GM18909 (cell line): ENCODE measurements around the gene IQGAP1.
"Not testable (repeated sequence)": the region's sequence is repeated elsewhere in the genome, so short reads cannot be mapped to it uniquely, and the experiment has no call there.

Source experiments
- ATAC-seq: cut with Tn5 transposase; IDR thresholded peaks from one replicate; pipeline ENCODE4 v1.9.1; 2021; ENCODE audit warnings: mild to moderate bottlenecking; ENCODE audit not compliant: unreplicated experiment, poor library complexity

Gene IQGAP1, protein sequence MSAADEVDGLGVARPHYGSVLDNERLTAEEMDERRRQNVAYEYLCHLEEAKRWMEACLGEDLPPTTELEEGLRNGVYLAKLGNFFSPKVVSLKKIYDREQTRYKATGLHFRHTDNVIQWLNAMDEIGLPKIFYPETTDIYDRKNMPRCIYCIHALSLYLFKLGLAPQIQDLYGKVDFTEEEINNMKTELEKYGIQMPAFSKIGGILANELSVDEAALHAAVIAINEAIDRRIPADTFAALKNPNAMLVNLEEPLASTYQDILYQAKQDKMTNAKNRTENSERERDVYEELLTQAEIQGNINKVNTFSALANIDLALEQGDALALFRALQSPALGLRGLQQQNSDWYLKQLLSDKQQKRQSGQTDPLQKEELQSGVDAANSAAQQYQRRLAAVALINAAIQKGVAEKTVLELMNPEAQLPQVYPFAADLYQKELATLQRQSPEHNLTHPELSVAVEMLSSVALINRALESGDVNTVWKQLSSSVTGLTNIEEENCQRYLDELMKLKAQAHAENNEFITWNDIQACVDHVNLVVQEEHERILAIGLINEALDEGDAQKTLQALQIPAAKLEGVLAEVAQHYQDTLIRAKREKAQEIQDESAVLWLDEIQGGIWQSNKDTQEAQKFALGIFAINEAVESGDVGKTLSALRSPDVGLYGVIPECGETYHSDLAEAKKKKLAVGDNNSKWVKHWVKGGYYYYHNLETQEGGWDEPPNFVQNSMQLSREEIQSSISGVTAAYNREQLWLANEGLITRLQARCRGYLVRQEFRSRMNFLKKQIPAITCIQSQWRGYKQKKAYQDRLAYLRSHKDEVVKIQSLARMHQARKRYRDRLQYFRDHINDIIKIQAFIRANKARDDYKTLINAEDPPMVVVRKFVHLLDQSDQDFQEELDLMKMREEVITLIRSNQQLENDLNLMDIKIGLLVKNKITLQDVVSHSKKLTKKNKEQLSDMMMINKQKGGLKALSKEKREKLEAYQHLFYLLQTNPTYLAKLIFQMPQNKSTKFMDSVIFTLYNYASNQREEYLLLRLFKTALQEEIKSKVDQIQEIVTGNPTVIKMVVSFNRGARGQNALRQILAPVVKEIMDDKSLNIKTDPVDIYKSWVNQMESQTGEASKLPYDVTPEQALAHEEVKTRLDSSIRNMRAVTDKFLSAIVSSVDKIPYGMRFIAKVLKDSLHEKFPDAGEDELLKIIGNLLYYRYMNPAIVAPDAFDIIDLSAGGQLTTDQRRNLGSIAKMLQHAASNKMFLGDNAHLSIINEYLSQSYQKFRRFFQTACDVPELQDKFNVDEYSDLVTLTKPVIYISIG (N-terminal part only)

GRCh38 chr15:90387534-90388461 lies at the start of gene IQGAP1:
Gene IQGAP1 (plus strand): TSS chr15:90388242. CDS start chr15:90388342, 100 bp downstream.
- ATAC-seq, result peak; percentile 93

GRCh38 chr15:90338532-90338931 lies 49.5 kb upstream of the IQGAP1 start:
- ATAC-seq, result no peak

GRCh38 chr15:90340345-90340744 lies 47.7 kb upstream of the IQGAP1 start:
- ATAC-seq, result no peak

- no peak for ATAC-seq
Observed at GRCh38 chr15:90343302-90343790, 44.7 kb upstream of the IQGAP1 start.

DNA sequence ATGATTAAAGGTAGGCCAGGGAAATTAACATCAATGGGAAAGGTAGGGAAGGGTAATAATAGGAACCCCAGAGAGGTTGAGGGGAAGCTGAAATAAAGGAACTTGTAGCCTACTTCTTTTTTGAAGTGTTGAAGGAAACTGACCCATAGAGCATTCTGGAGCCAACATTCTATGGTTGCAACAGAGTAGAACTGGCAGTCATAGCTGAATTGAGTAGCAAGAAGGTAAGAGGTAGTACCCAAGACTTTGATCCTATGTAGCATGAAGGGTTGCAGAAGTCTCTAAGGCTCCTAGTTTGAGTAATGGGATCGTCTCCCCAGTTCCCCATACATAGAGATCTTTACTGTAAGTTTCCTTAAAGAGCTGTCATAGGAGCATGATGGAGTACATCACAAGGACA lies 43.4 kb upstream of the IQGAP1 start:
- ATAC-seq, result no peak

DNA sequence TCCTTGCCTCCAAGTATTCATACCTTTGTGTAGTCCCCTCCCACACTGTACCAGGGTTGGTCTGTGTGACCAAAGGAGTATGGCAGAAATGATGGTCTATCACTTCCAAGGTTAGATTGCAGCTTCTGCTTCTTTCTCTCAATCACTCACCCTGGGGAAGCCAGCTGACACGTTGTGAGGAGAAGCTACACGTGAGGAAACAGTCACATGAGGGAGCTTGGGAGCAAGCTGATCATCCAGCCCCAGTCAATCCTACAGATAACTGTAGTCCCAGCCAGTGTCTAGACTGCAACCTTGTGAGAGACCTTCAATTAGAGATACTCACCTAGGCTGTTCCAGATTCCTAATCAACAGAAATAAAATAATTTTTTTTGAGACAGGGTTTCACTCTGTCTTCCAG lies 42.2 kb upstream of the IQGAP1 start:
- no peak for ATAC-seq

- not testable (repeated sequence) for ATAC-seq
Observed at GRCh38 chr15:90347431-90348065, 40.5 kb upstream of the IQGAP1 start.

DNA sequence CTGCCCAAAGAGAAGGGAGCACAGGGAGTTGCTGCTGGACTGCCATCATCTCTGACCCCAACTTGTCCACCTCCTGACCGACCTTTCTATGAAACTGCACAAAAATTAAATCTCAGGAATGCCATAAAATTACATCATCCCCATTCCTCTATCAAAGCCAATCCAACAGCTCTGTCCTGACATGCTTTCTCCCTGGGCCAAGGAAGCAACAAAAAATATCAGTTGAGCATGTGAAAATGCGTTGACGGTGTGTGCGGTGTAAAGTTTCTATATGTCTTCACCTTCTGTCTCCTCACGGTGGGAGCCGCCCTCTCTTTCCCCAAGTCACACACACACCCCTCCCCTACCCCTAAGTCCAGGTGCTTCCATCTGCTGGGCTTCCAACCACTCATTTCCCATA lies 39.6 kb upstream of the IQGAP1 start:
- ATAC-seq, result no peak

- ATAC-seq, result no peak
Observed at GRCh38 chr15:90349072-90349471, 39.0 kb upstream of the IQGAP1 start.

- no peak for ATAC-seq
Observed at GRCh38 chr15:90349821-90350220, 38.2 kb upstream of the IQGAP1 start.

DNA sequence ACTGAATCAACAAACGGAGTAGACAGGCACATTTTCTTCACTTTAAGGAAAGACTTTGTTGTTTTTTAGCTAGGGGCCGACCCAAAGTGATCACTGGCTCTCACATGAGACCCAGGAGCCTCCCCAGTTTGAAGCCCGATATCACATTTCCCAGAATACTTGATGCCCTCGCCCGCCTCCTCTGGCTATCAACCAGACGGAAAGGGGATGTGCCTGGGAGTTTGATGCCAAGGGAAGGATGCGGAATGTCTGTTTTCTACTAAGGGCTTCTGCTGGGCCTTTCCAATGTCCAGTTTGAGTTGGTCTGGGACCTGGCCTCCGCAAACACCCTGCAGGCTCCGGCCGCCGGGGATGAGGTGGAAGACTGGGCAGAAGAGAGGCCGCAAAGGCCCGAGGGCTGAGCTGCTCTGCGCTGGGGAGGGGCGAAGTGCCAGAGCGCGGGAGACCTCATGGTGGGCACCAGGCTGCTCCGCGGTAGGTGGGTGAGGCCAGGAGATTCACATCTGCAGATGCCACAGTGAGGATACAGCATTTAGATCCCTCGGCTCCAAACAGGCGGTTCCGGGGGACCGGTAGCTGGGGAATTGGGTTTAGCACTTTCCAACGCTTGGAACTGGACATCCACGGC lies 36.4 kb upstream of the IQGAP1 start:
- ATAC-seq, result peak; percentile 24

DNA sequence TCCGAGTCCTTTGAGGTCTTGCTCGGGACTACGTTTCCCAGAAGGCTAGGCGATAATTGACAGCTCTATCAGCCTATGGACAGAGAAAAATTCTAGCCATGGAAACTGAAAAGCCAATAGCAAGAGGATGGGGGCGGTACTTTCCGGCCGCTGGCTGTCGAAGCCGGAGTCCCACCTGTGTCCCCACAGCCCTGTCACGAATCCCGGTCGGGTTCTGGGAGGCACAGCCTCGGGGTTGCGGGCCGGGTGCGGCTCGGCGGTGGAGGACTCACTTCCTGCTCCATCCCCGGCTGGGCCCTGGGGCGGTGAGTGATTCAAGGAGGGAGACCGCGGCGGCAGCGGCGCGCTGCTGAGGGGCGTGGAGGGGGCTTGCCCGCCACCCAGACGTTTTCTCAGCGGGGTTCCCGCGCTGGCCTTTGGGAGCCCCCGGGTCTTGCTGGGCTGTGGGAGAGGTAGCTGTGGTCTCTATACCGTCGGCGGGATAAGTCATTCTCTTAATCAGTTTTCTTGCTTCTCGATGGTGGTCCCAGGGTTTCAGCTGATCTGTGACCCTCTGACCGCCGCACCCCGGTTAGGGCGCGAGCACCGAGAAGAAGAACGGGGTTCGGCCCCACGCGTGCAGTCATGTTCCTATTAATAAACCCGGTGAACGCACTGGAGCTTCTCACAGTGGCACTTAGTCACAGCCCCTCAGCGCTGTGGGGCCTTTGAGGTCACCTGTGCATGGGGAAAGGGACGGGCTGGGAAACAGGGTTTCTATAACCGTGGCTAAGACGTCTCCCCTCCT lies 35.7 kb upstream of the IQGAP1 start, which contains the start of gene ZNF774:
Gene ZNF774 (plus strand): TSS at position 178 of the 787 bp plus-strand sequence. CDS start 2,377 bp downstream, outside the sequence.
- peak; percentile 98 for ATAC-seq

DNA sequence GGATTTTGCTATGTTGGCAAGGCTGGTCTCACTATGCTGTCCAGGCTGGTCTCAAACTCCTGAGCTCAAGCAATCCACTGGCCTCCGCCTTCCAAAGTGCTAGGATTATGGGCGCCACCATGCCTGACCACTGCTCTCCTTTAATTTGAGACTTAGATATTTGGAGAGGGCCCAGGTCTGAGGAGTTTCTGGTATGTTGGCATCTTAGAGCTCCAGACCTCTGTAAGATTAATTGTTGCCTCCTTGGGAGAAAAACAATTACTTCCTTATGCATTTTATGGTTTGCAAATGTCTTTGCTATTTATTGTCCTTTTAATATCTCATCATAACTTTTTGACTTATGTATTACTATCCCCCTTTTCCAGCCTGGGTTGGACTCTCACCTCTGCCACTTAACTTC lies 33.1 kb upstream of the IQGAP1 start:
- ATAC-seq, result no peak

DNA sequence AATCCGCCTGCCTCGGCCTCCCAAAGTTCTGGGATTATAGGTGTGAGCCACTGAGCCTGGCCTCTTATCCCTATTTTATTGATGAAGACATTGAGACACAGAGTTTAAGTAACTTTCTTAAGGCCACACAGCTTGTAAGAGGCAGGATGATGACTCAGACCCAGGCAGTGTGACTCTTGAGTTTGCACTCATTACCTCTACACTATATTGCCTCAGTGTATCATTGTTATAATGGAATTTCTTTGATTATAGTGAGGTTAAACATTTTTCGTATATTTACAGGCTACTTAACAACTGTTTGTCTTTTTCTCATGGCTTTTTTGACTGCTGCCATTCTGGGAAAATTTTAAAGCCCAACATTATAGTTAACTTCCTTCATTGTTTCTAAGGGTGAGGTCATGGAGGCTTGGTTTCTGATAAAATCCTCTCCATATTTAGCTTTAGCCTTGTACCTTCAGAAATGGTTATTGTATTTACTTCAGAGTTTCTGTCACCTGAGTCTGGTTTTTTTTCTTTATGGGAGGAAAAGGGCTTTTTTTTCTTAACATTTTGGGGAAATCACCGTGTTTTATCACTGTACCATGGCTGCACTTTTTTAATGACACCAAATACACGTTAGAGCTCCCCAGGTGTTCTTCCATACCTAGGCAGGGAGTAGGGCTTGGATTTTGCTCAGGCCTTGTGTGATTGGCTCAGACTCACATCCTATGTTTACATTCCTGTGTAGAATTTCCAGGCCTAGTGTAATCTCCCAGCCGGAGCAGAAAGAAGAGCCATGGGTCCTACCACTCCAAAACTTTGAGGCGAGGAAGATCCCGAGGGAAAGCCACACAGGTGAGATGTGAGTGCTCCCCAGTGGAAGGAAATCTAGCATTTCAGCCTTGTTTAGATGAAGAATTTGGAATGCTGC lies 29.7 kb upstream of the IQGAP1 start:
- no peak for ATAC-seq

DNA sequence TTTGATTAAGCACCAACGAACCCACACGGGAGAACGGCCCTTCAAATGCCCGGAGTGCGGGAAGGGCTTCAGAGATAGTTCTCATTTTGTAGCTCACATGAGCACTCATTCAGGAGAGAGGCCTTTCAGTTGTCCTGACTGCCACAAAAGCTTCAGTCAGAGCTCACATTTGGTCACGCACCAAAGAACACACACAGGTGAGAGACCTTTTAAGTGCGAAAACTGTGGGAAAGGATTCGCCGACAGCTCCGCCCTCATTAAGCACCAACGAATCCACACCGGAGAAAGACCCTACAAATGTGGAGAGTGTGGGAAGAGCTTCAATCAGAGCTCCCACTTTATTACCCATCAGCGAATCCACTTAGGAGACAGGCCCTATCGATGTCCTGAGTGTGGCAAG lies 27.3 kb upstream of the IQGAP1 start:
- ATAC-seq, result no peak

DNA sequence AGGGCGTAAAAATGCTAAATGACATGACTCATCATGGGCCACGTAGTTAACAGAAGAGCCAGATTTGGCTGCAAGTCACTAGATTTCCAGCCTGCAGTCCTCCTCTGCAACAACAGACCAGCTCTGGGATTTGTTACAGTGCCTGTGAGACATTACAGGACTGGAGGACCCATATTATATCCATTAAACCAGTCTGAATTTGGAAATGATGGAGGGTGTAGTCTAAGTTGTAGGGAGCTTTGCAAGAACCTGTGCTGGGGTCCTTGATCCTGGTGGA lies 25.2 kb upstream of the IQGAP1 start:
- no peak for ATAC-seq

DNA sequence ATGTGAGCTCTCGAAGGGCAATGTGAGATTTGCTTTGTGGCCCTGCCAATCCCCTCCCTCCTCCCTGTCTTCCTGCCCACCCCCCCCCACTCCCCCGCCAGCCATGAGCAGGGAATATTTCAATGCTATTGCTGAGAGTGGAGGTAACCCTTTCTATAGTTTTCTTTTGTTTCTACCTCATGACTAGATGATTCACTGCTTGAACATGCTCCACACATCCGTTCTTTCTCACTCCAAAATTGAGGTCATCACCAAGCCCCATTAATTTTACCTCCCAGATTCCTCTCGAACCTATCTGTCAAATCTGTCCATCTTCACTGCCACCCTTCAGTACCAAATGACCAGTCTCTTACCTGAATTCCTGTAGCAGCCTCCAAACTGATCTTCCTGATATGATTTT lies 23.8 kb upstream of the IQGAP1 start:
- ATAC-seq, result no peak
